ENCODE measurements around the gene SQOR. TPM values are rescaled to one million over a fixed set of nuclear protein-coding genes. Genes with fewer than 3 reads are reported as not detected.

Gene SQOR
- total RNA-seq, 1 experiment from 2014 or later: 17.6 TPM

DNA sequence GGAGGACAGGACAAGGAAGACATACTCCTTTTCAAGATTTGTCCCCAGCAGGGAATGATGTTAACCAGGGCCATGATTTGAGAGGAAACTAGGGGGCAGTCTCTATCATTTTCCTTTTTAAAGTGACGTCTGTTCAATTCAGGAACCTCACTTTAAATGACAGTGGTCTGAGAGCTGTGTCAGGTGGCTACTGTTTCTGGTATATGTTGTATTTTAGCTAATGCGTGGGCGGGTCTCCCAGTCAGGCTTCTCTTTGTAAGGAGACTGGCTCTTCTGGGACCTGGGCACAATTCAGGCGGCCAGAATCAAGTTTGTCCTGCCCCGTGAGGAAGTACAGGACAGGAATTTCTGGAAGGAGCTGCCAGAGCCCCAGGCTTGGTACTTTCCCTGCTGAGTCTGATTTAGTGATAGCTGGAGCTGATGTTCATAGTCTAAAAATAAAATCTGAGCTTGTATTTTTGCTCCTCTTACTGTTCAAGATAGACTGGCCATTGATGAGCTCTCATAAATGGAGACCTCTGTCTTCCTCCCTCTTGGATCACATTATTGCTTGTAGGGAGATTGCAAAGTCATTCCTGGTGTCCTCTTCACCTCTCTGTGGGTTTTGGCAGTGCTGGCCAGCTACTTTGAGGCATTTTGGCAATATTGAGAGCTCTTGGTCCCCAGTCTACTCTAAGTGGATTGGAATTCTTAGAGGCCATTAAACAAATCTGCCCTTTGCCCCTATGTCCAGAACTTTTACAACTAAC is 25.6 kb downstream of the SQOR start:
- Histone ChIP-seq H3K27ac (ENCODE audit: low read depth, low read length) (no peak overlapping the region), H4K20me1 (ENCODE audit: insufficient read depth) (no peaks in the 10 kb centered on the region), H3K79me2 (ENCODE audit: insufficient read depth, low read length) (no peaks in the 10 kb centered on the region), H3K9me2 (ENCODE audit: insufficient read depth) (no peaks in the 10 kb centered on the region), H3K4me2 (ENCODE audit: low read length) (no peak overlapping the region), H3K4me1 (ENCODE audit: control insufficient read depth in 1 of 2, insufficient read depth in 2 of 2, low read length in 2 of 2) (no peaks in the 10 kb centered on the region), H3K4me3 (replicated peaks in 1 of 2; ENCODE audit: low read depth in 1 of 2, low read length in 2 of 2) (no peak overlapping the region), H3K9ac (ENCODE audit: low read length) (no peak overlapping the region), H3K27me3 (ENCODE audit: insufficient read depth, low read length) (no peaks in the 10 kb centered on the region), H3K36me3 (ENCODE audit: control insufficient read depth in 1 of 2, insufficient read depth in 2 of 2, low read length in 2 of 2) (no peaks in the 10 kb centered on the region), H2AFZ (ENCODE audit: low read depth, low read length, poor library complexity, severe bottlenecking) (no peak overlapping the region), H3K9me3 (ENCODE audit: control insufficient read depth in 1 of 2, insufficient read depth in 1 of 2, low read depth in 1 of 2, low read length in 2 of 2) (no peaks in the 10 kb centered on the region)
- ATAC-seq (peak; percentile 59; the same call in 1 of the 2 replicates), DNase-seq (ENCODE audit: low read depth, low spot score) (no peak)
- ChIA-PET POLR2A (interaction anchor here (0.7 kb wide), 1 partner anchor 23 kb away, joined by 3 read pairs; no protein-coding TSS in a partner anchor), CTCF (interaction anchor here (1.1 kb wide), 2 partner anchors 10 to 12 kb away, joined by 3 read pairs; no protein-coding TSS in a partner anchor), RAD21 (ENCODE audit: low non-redundant PET in 1 of 2, low total read pairs in 2 of 2, uncharacterized antibody in 2 of 2, unreplicated experiment in 2 of 2) (no interaction called here)
- intact Hi-C loops (cut with micrococcal nuclease): no loop called here
- no TSS peak for BruUV-seq (replicated peaks)
- TF ChIP-seq YY1 (IDR thresholded peaks at IDR 0.05; ENCODE audit: extremely low read depth, insufficient replicate concordance, low read depth, low read length) (no peak), JUND (IDR thresholded peaks at IDR 0.05) (no peak), SIN3A (IDR thresholded peaks at IDR 0.05; ENCODE audit: low read depth) (no peak), EZH2 (IDR thresholded peaks at IDR 0.05) (no peak)
- TF ChIP-seq, protein P1, sequence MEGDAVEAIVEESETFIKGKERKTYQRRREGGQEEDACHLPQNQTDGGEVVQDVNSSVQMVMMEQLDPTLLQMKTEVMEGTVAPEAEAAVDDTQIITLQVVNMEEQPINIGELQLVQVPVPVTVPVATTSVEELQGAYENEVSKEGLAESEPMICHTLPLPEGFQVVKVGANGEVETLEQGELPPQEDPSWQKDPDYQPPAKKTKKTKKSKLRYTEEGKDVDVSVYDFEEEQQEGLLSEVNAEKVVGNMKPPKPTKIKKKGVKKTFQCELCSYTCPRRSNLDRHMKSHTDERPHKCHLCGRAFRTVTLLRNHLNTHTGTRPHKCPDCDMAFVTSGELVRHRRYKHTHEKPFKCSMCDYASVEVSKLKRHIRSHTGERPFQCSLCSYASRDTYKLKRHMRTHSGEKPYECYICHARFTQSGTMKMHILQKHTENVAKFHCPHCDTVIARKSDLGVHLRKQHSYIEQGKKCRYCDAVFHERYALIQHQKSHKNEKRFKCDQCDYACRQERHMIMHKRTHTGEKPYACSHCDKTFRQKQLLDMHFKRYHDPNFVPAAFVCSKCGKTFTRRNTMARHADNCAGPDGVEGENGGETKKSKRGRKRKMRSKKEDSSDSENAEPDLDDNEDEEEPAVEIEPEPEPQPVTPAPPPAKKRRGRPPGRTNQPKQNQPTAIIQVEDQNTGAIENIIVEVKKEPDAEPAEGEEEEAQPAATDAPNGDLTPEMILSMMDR (IDR thresholded peaks at IDR 0.05 in 2 of 3, conservative IDR thresholded peaks at IDR 0.05 in 1 of 3; ENCODE audit: borderline replicate concordance in 1 of 3, insufficient read depth in 1 of 3, low read depth in 2 of 3, low read length in 2 of 3): peak in 1 of 3 experiments; percentile 18; a peak in 1 of 6 replicates

DNA sequence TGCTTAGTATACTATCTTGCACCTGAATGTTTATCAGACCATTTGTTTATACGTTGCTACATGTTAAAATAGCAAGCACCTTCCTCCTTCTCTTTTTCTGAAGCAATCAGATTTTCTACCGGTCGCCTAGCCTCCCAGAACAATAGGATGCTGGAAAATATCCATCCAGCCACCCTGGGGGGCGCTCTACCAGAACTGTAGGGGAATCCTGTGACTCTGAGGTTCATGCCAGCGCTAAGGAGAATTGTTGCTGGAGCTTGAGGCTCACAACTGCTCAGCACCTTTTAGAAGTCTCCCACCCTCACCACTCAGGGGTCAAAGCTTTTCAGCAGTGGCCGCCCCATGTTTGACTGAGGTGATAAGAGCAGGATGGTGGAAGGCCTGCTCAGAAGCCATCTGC is 27.5 kb downstream of the SQOR start:
- no peaks in the 10 kb centered on the region for H4K20me1 ChIP-seq (ENCODE audit: insufficient read depth)
- H3K79me2 ChIP-seq (ENCODE audit: insufficient read depth, low read length): no peaks in the 10 kb centered on the region
- H3K9me2 ChIP-seq (ENCODE audit: insufficient read depth): no peaks in the 10 kb centered on the region
- no peak overlapping the region for H3K4me2 ChIP-seq (ENCODE audit: low read length)
- intact Hi-C loops (cut with micrococcal nuclease): no loop called here
- H2AFZ ChIP-seq (ENCODE audit: low read depth, low read length, poor library complexity, severe bottlenecking): no peak overlapping the region
- H3K9me3 ChIP-seq (ENCODE audit: control insufficient read depth in 1 of 2, insufficient read depth in 1 of 2, low read depth in 1 of 2, low read length in 2 of 2): no peaks in the 10 kb centered on the region
- ChIA-PET CTCF (no interaction called here), POLR2A (no interaction called here), RAD21 (ENCODE audit: low non-redundant PET in 1 of 2, low total read pairs in 2 of 2, uncharacterized antibody in 2 of 2, unreplicated experiment in 2 of 2) (no interaction called here)
- TF ChIP-seq, protein P2, sequence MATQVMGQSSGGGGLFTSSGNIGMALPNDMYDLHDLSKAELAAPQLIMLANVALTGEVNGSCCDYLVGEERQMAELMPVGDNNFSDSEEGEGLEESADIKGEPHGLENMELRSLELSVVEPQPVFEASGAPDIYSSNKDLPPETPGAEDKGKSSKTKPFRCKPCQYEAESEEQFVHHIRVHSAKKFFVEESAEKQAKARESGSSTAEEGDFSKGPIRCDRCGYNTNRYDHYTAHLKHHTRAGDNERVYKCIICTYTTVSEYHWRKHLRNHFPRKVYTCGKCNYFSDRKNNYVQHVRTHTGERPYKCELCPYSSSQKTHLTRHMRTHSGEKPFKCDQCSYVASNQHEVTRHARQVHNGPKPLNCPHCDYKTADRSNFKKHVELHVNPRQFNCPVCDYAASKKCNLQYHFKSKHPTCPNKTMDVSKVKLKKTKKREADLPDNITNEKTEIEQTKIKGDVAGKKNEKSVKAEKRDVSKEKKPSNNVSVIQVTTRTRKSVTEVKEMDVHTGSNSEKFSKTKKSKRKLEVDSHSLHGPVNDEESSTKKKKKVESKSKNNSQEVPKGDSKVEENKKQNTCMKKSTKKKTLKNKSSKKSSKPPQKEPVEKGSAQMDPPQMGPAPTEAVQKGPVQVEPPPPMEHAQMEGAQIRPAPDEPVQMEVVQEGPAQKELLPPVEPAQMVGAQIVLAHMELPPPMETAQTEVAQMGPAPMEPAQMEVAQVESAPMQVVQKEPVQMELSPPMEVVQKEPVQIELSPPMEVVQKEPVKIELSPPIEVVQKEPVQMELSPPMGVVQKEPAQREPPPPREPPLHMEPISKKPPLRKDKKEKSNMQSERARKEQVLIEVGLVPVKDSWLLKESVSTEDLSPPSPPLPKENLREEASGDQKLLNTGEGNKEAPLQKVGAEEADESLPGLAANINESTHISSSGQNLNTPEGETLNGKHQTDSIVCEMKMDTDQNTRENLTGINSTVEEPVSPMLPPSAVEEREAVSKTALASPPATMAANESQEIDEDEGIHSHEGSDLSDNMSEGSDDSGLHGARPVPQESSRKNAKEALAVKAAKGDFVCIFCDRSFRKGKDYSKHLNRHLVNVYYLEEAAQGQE (IDR thresholded peaks at IDR 0.05; ENCODE audit: low read depth): no peak
- TF ChIP-seq POLR2AphosphoS5 (IDR thresholded peaks at IDR 0.05; ENCODE audit: low read depth, low read length) (no peak), YY1 (IDR thresholded peaks at IDR 0.05; ENCODE audit: extremely low read depth, insufficient replicate concordance, low read depth, low read length) (no peak), FOSL1 (IDR thresholded peaks at IDR 0.05; ENCODE audit: low read depth) (no peak), SP1 (IDR thresholded peaks at IDR 0.05; ENCODE audit: low read depth) (no peak), CBX3 (IDR thresholded peaks at IDR 0.05; ENCODE audit: low read depth) (no peak)
- TF ChIP-seq, protein P3, sequence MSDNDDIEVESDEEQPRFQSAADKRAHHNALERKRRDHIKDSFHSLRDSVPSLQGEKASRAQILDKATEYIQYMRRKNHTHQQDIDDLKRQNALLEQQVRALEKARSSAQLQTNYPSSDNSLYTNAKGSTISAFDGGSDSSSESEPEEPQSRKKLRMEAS (IDR thresholded peaks at IDR 0.05): no peak
- no peak overlapping the region for H3K9ac ChIP-seq (ENCODE audit: low read length)
- no peak overlapping the region for H3K4me3 ChIP-seq (replicated peaks in 1 of 2; ENCODE audit: low read depth in 1 of 2, low read length in 2 of 2)
- H3K4me1 ChIP-seq (ENCODE audit: control insufficient read depth in 1 of 2, insufficient read depth in 2 of 2, low read length in 2 of 2): no peaks in the 10 kb centered on the region
- H3K27me3 ChIP-seq (ENCODE audit: insufficient read depth, low read length): no peaks in the 10 kb centered on the region
- no peak for ATAC-seq
- H3K27ac ChIP-seq (ENCODE audit: low read depth, low read length): no peak overlapping the region
- no TSS peak for BruUV-seq (replicated peaks)
- H3K36me3 ChIP-seq (ENCODE audit: control insufficient read depth in 1 of 2, insufficient read depth in 2 of 2, low read length in 2 of 2): no peaks in the 10 kb centered on the region
- no peak for DNase-seq (ENCODE audit: low read depth, low spot score)
